ENCODE measurements around the gene SCG3. TPM values are rescaled to one million over a fixed set of nuclear protein-coding genes. Genes with fewer than 3 reads are reported as not detected.
"Not testable (repeated sequence)": the region's sequence is repeated elsewhere in the genome, so short reads cannot be mapped to it uniquely, and the experiment has no call there.

SCG3 gene
- total RNA-seq, 1 donor from 2014 or later = 0.04 TPM

- peaks cover 4% of the 10 kb centered on the region for H3K27me3 ChIP-seq (ENCODE audit: control insufficient read depth, insufficient read depth, low read length)
- no peak overlapping the region for H3K4me3 ChIP-seq (ENCODE audit: low read depth, low read length)
- H3K36me3 ChIP-seq (ENCODE audit: control insufficient read depth, insufficient read depth, low read length) = no peaks in the 10 kb centered on the region
- peak; percentile 60 for TF ChIP-seq CTCF (IDR thresholded peaks at IDR 0.05; ENCODE audit: insufficient read depth, low read length, poor library complexity, severe bottlenecking)
- peak; percentile 31 for DNase-seq (ENCODE audit: low read depth)
Observed at GRCh38 chr15:51649659-51650521, 31.4 kb upstream of the SCG3 start.

GRCh38 chr15:51652084-51652668 lies 29.1 kb upstream of the SCG3 start:
- DNase-seq (ENCODE audit: low read depth) = no peak
- TF ChIP-seq CTCF (IDR thresholded peaks at IDR 0.05; ENCODE audit: insufficient read depth, low read length, poor library complexity, severe bottlenecking) = no peak
- H3K36me3 ChIP-seq (ENCODE audit: control insufficient read depth, insufficient read depth, low read length) = no peaks in the 10 kb centered on the region
- H3K4me3 ChIP-seq (ENCODE audit: low read depth, low read length) = no peak overlapping the region
- H3K27me3 ChIP-seq (ENCODE audit: control insufficient read depth, insufficient read depth, low read length) = peaks cover 4% of the 10 kb centered on the region

GRCh38 chr15:51655401-51656057 lies 25.8 kb upstream of the SCG3 start:
- H3K4me3 ChIP-seq (ENCODE audit: low read depth, low read length); H3K36me3 ChIP-seq (ENCODE audit: control insufficient read depth, insufficient read depth, low read length); DNase-seq (ENCODE audit: low read depth); H3K27me3 ChIP-seq (ENCODE audit: control insufficient read depth, insufficient read depth, low read length): not testable (repeated sequence)

GRCh38 chr15:51658664-51659063 lies 22.6 kb upstream of the SCG3 start:
- no peaks in the 10 kb centered on the region for H3K36me3 ChIP-seq (ENCODE audit: control insufficient read depth, insufficient read depth, low read length)
- DNase-seq (ENCODE audit: low read depth) = no peak
- no peaks in the 10 kb centered on the region for H3K27me3 ChIP-seq (ENCODE audit: control insufficient read depth, insufficient read depth, low read length)
- TF ChIP-seq CTCF (IDR thresholded peaks at IDR 0.05; ENCODE audit: insufficient read depth, low read length, poor library complexity, severe bottlenecking) = no peak
- no peak overlapping the region for H3K4me3 ChIP-seq (ENCODE audit: low read depth, low read length)

- DNase-seq (ENCODE audit: low read depth) = no peak
- Histone ChIP-seq H3K27me3 (ENCODE audit: control insufficient read depth, insufficient read depth, low read length) (no peaks in the 10 kb centered on the region), H3K4me3 (ENCODE audit: low read depth, low read length) (no peak overlapping the region), H3K36me3 (ENCODE audit: control insufficient read depth, insufficient read depth, low read length) (no peaks in the 10 kb centered on the region)
- no peak for TF ChIP-seq CTCF (IDR thresholded peaks at IDR 0.05; ENCODE audit: insufficient read depth, low read length, poor library complexity, severe bottlenecking)
Observed at GRCh38 chr15:51661072-51661471, 20.2 kb upstream of the SCG3 start.

- Histone ChIP-seq H3K27me3 (ENCODE audit: control insufficient read depth, insufficient read depth, low read length) (peaks cover 2% of the 10 kb centered on the region), H3K4me3 (ENCODE audit: low read depth, low read length) (no peak overlapping the region), H3K36me3 (ENCODE audit: control insufficient read depth, insufficient read depth, low read length) (no peaks in the 10 kb centered on the region)
- DNase-seq (ENCODE audit: low read depth) = no peak
- TF ChIP-seq CTCF (IDR thresholded peaks at IDR 0.05; ENCODE audit: insufficient read depth, low read length, poor library complexity, severe bottlenecking) = no peak
Observed at GRCh38 chr15:51667478-51667877, 13.8 kb upstream of the SCG3 start.
